GM06990 (cell line): Measurements from ENCODE around the gene COPE.
A peak's percentile ranks its signal among the peaks of the same experiment; 100 is the strongest.

Experiments used
- DNase-seq: peaks from one replicate; pipeline ENCODE4 v3.0.0-alpha.2; 2011; ENCODE audit not compliant: insufficient read length; ENCODE audit errors: extremely low read depth
- H3K27me3 ChIP-seq: replicated peaks from 2 replicates; pipeline ENCODE4 v1.6.0; 2011; ENCODE audit warnings: low read length; ENCODE audit not compliant: control insufficient read depth, insufficient read depth
- H3K36me3 ChIP-seq: 2 replicates; pipeline ENCODE4 v1.5.1; 2011; ENCODE audit warnings: low read length; ENCODE audit not compliant: control insufficient read depth, insufficient read depth
- H3K4me3 ChIP-seq: replicated peaks from 2 replicates; pipeline ENCODE4 v1.5.1; 2011; ENCODE audit warnings: low read depth, mild to moderate bottlenecking, control low read depth, low read length
- CTCF ChIP-seq: IDR thresholded peaks from 2 replicates; pipeline ENCODE4 v1.5.1; 2011; ENCODE audit warnings: low read length, control low read depth, mild to moderate bottlenecking, inconsistent platforms; ENCODE audit not compliant: insufficient read depth, poor library complexity, severe bottlenecking

Gene COPE

GRCh38 chr19:18943465-18943864 is 24.3 kb upstream of the COPE start:
- no peak for DNase-seq
- no peak for TF ChIP-seq CTCF
- no peaks in the 10 kb centered on the region; the same call in 1 of the 2 replicates for H3K27me3 ChIP-seq
- no peaks in the 10 kb centered on the region for H3K36me3 ChIP-seq
- no peak overlapping the region for H3K4me3 ChIP-seq

- no peak for TF ChIP-seq CTCF
- no peak for DNase-seq
- no peaks in the 10 kb centered on the region for H3K36me3 ChIP-seq
- H3K27me3 ChIP-seq: no peaks in the 10 kb centered on the region; the same call in 1 of the 2 replicates
- H3K4me3 ChIP-seq: no peak overlapping the region
Measured at GRCh38 chr19:18942692-18943091, 23.5 kb upstream of the COPE start.

- DNase-seq: no peak
- H3K36me3 ChIP-seq: no peaks in the 10 kb centered on the region
- H3K4me3 ChIP-seq: no peak overlapping the region
- no peaks in the 10 kb centered on the region; the same call in 1 of the 2 replicates for H3K27me3 ChIP-seq
- no peak for TF ChIP-seq CTCF
Measured at GRCh38 chr19:18941628-18942354, 22.6 kb upstream of the COPE start.

- peak; percentile 35 for DNase-seq
- Histone ChIP-seq H3K27me3 (no peaks in the 10 kb centered on the region; the same call in 1 of the 2 replicates), H3K4me3 (peak within 1 kb of the TSS; percentile 18), H3K36me3 (no peaks in the 10 kb centered on the region)
- peak; percentile 24 for TF ChIP-seq CTCF
Measured at GRCh38 chr19:18940769-18941627, 21.8 kb upstream of the COPE start, which contains the start of gene HOMER3. TSS of gene HOMER3 (minus strand) at chr19:18941217. CDS start at chr19:18938982, 2,235 bp downstream.

- DNase-seq: no peak
- no peaks in the 10 kb centered on the region for H3K36me3 ChIP-seq
- TF ChIP-seq CTCF: no peak
- H3K4me3 ChIP-seq: peak overlapping the region; percentile 18
- H3K27me3 ChIP-seq: no peaks in the 10 kb centered on the region; the same call in 1 of the 2 replicates
Measured at GRCh38 chr19:18939922-18940768, 21.0 kb upstream of the COPE start.
